Limb (tissue), 2 donors: Measurements from ENCODE around the gene CPZ.
"Not testable (repeated sequence)": the region's sequence is repeated elsewhere in the genome, so short reads cannot be mapped to it uniquely, and the experiment has no call there.

Source experiments
- DNase-seq, 2 donors: peaks; one replicate each; pipeline ENCODE4 v3.0.0-alpha.2; 2016; ENCODE audit errors: extremely low spot score in 2 of 2

CPZ gene

GRCh38 chr4:8556341-8557150 lies 36.0 kb upstream of the CPZ start:
- DNase-seq: no peak

GRCh38 chr4:8557151-8558076 lies 35.2 kb upstream of the CPZ start:
- no peak for DNase-seq

- DNase-seq: no peak
Measured at GRCh38 chr4:8558080-8558960, 34.2 kb upstream of the CPZ start.

GRCh38 chr4:8559011-8559410 lies 33.6 kb upstream of the CPZ start:
- DNase-seq: no peak

- no peak for DNase-seq
Measured at GRCh38 chr4:8559524-8560264, 32.9 kb upstream of the CPZ start.

- DNase-seq: no peak
Measured at GRCh38 chr4:8560265-8561047, 32.1 kb upstream of the CPZ start.

GRCh38 chr4:8564595-8564994 lies 28.0 kb upstream of the CPZ start:
- no peak for DNase-seq

GRCh38 chr4:8568068-8568668 lies 24.4 kb upstream of the CPZ start:
- no peak for DNase-seq

GRCh38 chr4:8570201-8570600 lies 22.4 kb upstream of the CPZ start:
- DNase-seq: no peak

- DNase-seq: no peak
Measured at GRCh38 chr4:8571702-8572685, 20.6 kb upstream of the CPZ start.

- no peak for DNase-seq
Measured at GRCh38 chr4:8573266-8573665, 19.3 kb upstream of the CPZ start.

- no peak for DNase-seq
Measured at GRCh38 chr4:8574796-8575370, 17.7 kb upstream of the CPZ start.

- no peak for DNase-seq
Measured at GRCh38 chr4:8575457-8575856, 17.1 kb upstream of the CPZ start.

- DNase-seq: not testable (repeated sequence)
Measured at GRCh38 chr4:8576591-8576990, 16.0 kb upstream of the CPZ start.

- DNase-seq: no peak
Measured at GRCh38 chr4:8577046-8577445, 15.5 kb upstream of the CPZ start.

- DNase-seq: no peak
Measured at GRCh38 chr4:8577972-8578371, 14.6 kb upstream of the CPZ start.

GRCh38 chr4:8578717-8579116 lies 13.8 kb upstream of the CPZ start:
- DNase-seq: no peak
